Esophagus squamous epithelium (tissue), 4 donors: ENCODE measurements around the gene PSMC1.

Experiments
- POLR2A ChIP-seq, 4 donors: fragments of 450-650 bp; IDR thresholded peaks; one replicate each; pipeline ENCODE4 v1.6.1; 2017; ENCODE audit warnings: antibody characterized with exemption in 4 of 4, mild to moderate bottlenecking in 4 of 4, moderate library complexity in 3 of 4
- TF ChIP-seq, protein P1 (sequence below), 6 experiments: fragments of 450-650 bp in 4 of 6; fragments of 200-600 bp in 2 of 6; sonication (generic) in 2 of 6; IDR thresholded peaks; one replicate each; pipeline ENCODE4 v1.5.1; 2016 to 2019; ENCODE audit warnings: antibody characterized with exemption in 6 of 6, mild to moderate bottlenecking in 4 of 6, moderate library complexity in 4 of 6

DNA sequence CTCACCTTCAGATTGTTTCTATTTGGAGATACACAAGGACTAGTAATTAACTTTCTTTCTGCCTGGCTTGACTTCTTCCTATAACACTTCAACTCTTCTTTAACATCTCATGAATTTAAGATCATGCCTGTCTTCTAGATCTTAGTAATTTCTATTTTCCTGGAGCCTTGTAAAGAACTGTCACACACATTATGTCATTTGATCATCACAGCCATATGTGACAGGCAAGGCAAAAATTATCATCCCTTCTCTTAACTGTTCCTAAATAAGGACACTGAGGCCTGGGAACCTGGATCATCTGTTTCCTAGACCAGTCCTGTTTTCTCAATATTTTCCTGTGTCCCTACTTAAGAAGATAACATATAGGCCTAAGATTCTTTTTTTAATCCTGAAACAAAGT lies 48.1 kb downstream of the PSMC1 start:
- TF ChIP-seq POLR2A (IDR thresholded peaks at IDR 0.05), result no peak
- TF ChIP-seq, protein P1, sequence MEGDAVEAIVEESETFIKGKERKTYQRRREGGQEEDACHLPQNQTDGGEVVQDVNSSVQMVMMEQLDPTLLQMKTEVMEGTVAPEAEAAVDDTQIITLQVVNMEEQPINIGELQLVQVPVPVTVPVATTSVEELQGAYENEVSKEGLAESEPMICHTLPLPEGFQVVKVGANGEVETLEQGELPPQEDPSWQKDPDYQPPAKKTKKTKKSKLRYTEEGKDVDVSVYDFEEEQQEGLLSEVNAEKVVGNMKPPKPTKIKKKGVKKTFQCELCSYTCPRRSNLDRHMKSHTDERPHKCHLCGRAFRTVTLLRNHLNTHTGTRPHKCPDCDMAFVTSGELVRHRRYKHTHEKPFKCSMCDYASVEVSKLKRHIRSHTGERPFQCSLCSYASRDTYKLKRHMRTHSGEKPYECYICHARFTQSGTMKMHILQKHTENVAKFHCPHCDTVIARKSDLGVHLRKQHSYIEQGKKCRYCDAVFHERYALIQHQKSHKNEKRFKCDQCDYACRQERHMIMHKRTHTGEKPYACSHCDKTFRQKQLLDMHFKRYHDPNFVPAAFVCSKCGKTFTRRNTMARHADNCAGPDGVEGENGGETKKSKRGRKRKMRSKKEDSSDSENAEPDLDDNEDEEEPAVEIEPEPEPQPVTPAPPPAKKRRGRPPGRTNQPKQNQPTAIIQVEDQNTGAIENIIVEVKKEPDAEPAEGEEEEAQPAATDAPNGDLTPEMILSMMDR (IDR thresholded peaks at IDR 0.05), result no peak
